Measurements from ENCODE around the gene CFAP52. TPM values are rescaled to one million over a fixed set of nuclear protein-coding genes. Genes with fewer than 3 reads are reported as not detected.
"Not testable (repeated sequence)": the region's sequence is repeated elsewhere in the genome, so short reads cannot be mapped to it uniquely, and the experiment has no call there.

The CFAP52 gene
- total and polyA plus RNA-seq, 4 donors = 3.8 to 28.8 (median 19.5) TPM

DNA sequence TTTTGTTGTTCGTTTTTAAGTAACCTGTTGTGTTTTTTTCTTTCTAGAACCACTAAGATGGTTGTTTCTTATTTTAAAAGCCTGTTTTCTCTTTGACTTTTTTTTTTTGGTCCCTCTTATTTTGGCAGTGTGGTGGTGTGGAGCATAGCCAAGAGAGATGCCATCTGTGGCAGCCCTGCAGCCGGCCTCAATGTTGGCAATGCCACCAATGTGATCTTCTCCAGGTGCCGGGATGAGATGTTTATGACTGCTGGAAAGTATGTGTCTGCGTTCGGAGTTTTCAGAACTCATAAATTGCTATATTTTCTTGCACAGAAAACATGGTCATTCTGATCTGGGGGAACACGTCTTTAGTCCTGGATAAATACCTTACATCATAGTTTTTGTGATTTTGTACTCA lies 17.6 kb downstream of the CFAP52 start:
- Histone ChIP-seq H3K36me3 (ENCODE audit: control insufficient read depth in 4 of 4, insufficient read depth in 4 of 4, low read length in 4 of 4) (no peaks in the 10 kb centered on the region), H3K27ac (ENCODE audit: low read depth in 1 of 2, low read length in 1 of 2) (no peak overlapping the region), H3K4me3 (no peak overlapping the region), H3K4me1 (ENCODE audit: control insufficient read depth in 5 of 5, insufficient read depth in 5 of 5, low read length in 5 of 5) (no peaks in the 10 kb centered on the region), H3K9ac (ENCODE audit: insufficient read depth in 1 of 2, low read length in 2 of 2) (no peak overlapping the region), H3K27me3 (ENCODE audit: control insufficient read depth in 3 of 3, insufficient read depth in 3 of 3, low read length in 2 of 3) (no peaks in the 10 kb centered on the region), H3K9me3 (ENCODE audit: control insufficient read depth in 4 of 4, insufficient read depth in 3 of 4, low read length in 3 of 4) (no peaks in the 10 kb centered on the region)
- TF ChIP-seq, protein P1, sequence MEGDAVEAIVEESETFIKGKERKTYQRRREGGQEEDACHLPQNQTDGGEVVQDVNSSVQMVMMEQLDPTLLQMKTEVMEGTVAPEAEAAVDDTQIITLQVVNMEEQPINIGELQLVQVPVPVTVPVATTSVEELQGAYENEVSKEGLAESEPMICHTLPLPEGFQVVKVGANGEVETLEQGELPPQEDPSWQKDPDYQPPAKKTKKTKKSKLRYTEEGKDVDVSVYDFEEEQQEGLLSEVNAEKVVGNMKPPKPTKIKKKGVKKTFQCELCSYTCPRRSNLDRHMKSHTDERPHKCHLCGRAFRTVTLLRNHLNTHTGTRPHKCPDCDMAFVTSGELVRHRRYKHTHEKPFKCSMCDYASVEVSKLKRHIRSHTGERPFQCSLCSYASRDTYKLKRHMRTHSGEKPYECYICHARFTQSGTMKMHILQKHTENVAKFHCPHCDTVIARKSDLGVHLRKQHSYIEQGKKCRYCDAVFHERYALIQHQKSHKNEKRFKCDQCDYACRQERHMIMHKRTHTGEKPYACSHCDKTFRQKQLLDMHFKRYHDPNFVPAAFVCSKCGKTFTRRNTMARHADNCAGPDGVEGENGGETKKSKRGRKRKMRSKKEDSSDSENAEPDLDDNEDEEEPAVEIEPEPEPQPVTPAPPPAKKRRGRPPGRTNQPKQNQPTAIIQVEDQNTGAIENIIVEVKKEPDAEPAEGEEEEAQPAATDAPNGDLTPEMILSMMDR (IDR thresholded peaks at IDR 0.05; ENCODE audit: control extremely low read depth, extremely low read depth) = no peak
- no peak for ATAC-seq (ENCODE audit: insufficient read depth, low FRiP score)
- DNase-seq = no peak
- WGBS, 2 donors = 85 to 89% methylated on average over 6 of the region's 6 CpGs

- H3K4me1 ChIP-seq (ENCODE audit: control insufficient read depth in 5 of 5, insufficient read depth in 5 of 5, low read length in 5 of 5); H3K27ac ChIP-seq (ENCODE audit: low read depth in 1 of 2, low read length in 1 of 2); DNase-seq; H3K9me3 ChIP-seq (ENCODE audit: control insufficient read depth in 4 of 4, insufficient read depth in 3 of 4, low read length in 3 of 4); H3K9ac ChIP-seq (ENCODE audit: insufficient read depth in 1 of 2, low read length in 2 of 2); H3K4me3 ChIP-seq; H3K36me3 ChIP-seq (ENCODE audit: control insufficient read depth in 4 of 4, insufficient read depth in 4 of 4, low read length in 4 of 4); ATAC-seq (ENCODE audit: insufficient read depth, low FRiP score); H3K27me3 ChIP-seq (ENCODE audit: control insufficient read depth in 3 of 3, insufficient read depth in 3 of 3, low read length in 2 of 3): not testable (repeated sequence)
- 91 to 94% methylated on average over 5 of the region's 5 CpGs for WGBS, 2 donors
These were observed 21.2 kb downstream of the CFAP52 start for GRCh38 chr17:9597638-9598037.

DNA sequence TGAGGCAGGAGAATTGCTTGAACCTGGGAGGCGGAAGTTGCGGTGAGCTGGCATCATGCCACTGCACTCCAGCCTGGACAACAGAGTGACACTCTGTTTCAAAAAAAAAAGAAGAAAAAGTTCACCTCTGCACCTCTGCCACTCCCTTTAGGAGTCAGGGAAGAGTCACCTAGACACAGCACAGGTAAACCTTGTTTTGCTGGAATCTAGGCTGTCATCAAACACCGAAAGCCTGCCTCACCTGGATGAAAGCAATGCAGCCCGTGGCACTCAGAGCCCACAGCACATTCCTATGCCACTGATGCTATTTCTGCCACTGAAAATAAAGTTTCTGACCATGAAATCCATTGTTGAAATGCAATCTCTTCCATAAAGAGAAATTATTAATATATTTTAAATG lies 22.2 kb downstream of the CFAP52 start:
- Histone ChIP-seq H3K4me3 (no peak overlapping the region), H3K9me3 (ENCODE audit: control insufficient read depth in 4 of 4, insufficient read depth in 3 of 4, low read length in 3 of 4) (no peaks in the 10 kb centered on the region), H3K9ac (ENCODE audit: insufficient read depth in 1 of 2, low read length in 2 of 2) (no peak overlapping the region), H3K27ac (ENCODE audit: low read depth in 1 of 2, low read length in 1 of 2) (no peak overlapping the region), H3K27me3 (ENCODE audit: control insufficient read depth in 3 of 3, insufficient read depth in 3 of 3, low read length in 2 of 3) (no peaks in the 10 kb centered on the region), H3K4me1 (ENCODE audit: control insufficient read depth in 5 of 5, insufficient read depth in 5 of 5, low read length in 5 of 5) (no peaks in the 10 kb centered on the region), H3K36me3 (ENCODE audit: control insufficient read depth in 4 of 4, insufficient read depth in 4 of 4, low read length in 4 of 4) (no peaks in the 10 kb centered on the region)
- TF ChIP-seq, protein P1 (IDR thresholded peaks at IDR 0.05; ENCODE audit: control extremely low read depth, extremely low read depth) = no peak
- DNase-seq = no peak
- no peak for ATAC-seq (ENCODE audit: insufficient read depth, low FRiP score)
- 91 to 95% methylated on average over 4 of the region's 4 CpGs for WGBS, 2 donors

- DNase-seq; H3K4me3 ChIP-seq; H3K9ac ChIP-seq (ENCODE audit: insufficient read depth in 1 of 2, low read length in 2 of 2); H3K27ac ChIP-seq (ENCODE audit: low read depth in 1 of 2, low read length in 1 of 2); H3K27me3 ChIP-seq (ENCODE audit: control insufficient read depth in 3 of 3, insufficient read depth in 3 of 3, low read length in 2 of 3); H3K36me3 ChIP-seq (ENCODE audit: control insufficient read depth in 4 of 4, insufficient read depth in 4 of 4, low read length in 4 of 4); H3K4me1 ChIP-seq (ENCODE audit: control insufficient read depth in 5 of 5, insufficient read depth in 5 of 5, low read length in 5 of 5); H3K9me3 ChIP-seq (ENCODE audit: control insufficient read depth in 4 of 4, insufficient read depth in 3 of 4, low read length in 3 of 4); ATAC-seq (ENCODE audit: insufficient read depth, low FRiP score): not testable (repeated sequence)
- 90 to 93% methylated on average over 5 of the region's 5 CpGs for WGBS, 2 donors
These were observed 28.1 kb downstream of the CFAP52 start for GRCh38 chr17:9604583-9604982.

GRCh38 chr17:9606453-9606852 lies 30.0 kb downstream of the CFAP52 start:
- DNase-seq (no peak), ATAC-seq (ENCODE audit: insufficient read depth, low FRiP score) (no peak)
- H3K9me3 ChIP-seq (ENCODE audit: control insufficient read depth in 4 of 4, insufficient read depth in 3 of 4, low read length in 3 of 4) = no peaks in the 10 kb centered on the region
- TF ChIP-seq, protein P1 (IDR thresholded peaks at IDR 0.05; ENCODE audit: control extremely low read depth, extremely low read depth) = no peak
- 88 to 93% methylated on average over 6 of the region's 6 CpGs for WGBS, 2 donors
- no peak overlapping the region for H3K27ac ChIP-seq (ENCODE audit: low read depth in 1 of 2, low read length in 1 of 2)
- no peaks in the 10 kb centered on the region for H3K36me3 ChIP-seq (ENCODE audit: control insufficient read depth in 4 of 4, insufficient read depth in 4 of 4, low read length in 4 of 4)
- no peak overlapping the region for H3K9ac ChIP-seq (ENCODE audit: insufficient read depth in 1 of 2, low read length in 2 of 2)
- no peak overlapping the region for H3K4me3 ChIP-seq
- H3K4me1 ChIP-seq (ENCODE audit: control insufficient read depth in 5 of 5, insufficient read depth in 5 of 5, low read length in 5 of 5) = no peaks in the 10 kb centered on the region
- no peaks in the 10 kb centered on the region for H3K27me3 ChIP-seq (ENCODE audit: control insufficient read depth in 3 of 3, insufficient read depth in 3 of 3, low read length in 2 of 3)

- not testable (repeated sequence) for H3K9ac ChIP-seq (ENCODE audit: insufficient read depth in 1 of 2, low read length in 2 of 2); H3K27me3 ChIP-seq (ENCODE audit: control insufficient read depth in 3 of 3, insufficient read depth in 3 of 3, low read length in 2 of 3); ATAC-seq (ENCODE audit: insufficient read depth, low FRiP score); H3K4me1 ChIP-seq (ENCODE audit: control insufficient read depth in 5 of 5, insufficient read depth in 5 of 5, low read length in 5 of 5); H3K27ac ChIP-seq (ENCODE audit: low read depth in 1 of 2, low read length in 1 of 2); H3K4me3 ChIP-seq; DNase-seq; H3K36me3 ChIP-seq (ENCODE audit: control insufficient read depth in 4 of 4, insufficient read depth in 4 of 4, low read length in 4 of 4); H3K9me3 ChIP-seq (ENCODE audit: control insufficient read depth in 4 of 4, insufficient read depth in 3 of 4, low read length in 3 of 4)
- 75 to 80% methylated on average over 5 of the region's 5 CpGs for WGBS, 2 donors
These were observed 30.6 kb downstream of the CFAP52 start for GRCh38 chr17:9607058-9607457.

Data from lung (tissue), 12 donors.